ENCODE results near the gene SFTA2.

Gene SFTA2

DNA sequence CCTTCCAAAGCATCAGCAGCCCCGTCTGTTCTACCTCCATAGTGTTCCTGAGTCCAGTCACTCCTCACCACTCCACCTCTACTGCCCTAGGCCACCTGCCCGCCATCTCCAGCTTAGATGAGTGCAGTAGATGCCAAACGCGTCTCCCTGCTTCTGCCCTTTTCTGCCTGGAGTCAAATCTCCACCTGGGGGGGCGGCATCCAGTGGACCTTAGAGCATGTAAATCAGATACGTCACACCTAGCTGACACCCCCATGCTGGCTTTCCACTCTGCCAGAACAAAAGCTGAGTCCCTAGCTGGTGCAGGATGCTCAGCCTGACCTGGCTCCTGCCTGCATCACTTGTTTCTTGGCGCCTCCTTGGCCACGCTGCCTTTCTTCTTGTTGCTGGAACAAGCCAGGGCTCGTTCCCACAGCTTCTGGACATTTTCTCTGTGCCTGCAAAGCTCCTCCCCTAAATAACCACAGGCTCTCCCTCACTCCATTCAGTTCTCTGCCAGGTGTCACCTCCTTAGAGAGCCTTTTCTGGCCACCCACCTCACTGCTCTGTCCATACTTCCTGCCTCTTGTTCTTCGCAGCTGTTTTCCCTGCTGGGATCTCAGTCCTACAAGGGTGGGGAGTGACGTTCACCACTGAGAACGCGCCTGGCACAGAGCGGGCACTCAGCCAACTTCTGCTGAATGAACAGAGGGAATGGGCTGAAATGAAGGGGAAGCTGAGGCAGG is 41.9 kb downstream of the SFTA2 start:
- DNase-seq (ENCODE audit: low read depth) = no peak

DNA sequence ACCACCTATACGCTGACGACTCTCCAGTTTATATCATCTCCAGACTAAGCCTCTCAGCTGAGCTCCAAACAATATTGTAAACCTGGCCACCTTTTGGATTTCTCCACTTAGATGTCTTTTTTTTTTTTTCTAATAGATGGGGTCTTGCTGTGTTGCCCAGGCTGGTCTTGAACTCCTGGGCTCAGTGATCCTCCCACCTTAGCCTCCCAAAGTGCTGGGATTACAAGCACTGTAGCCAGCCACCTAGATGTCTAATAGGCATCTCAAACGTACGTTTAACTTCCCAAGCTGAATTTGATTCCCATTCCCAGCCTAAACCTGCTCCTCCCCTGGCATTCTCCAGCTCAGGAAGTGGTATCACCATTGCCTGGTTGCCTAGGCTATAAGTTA is 42.5 kb downstream of the SFTA2 start:
- no peak for DNase-seq (ENCODE audit: low read depth)

DNA sequence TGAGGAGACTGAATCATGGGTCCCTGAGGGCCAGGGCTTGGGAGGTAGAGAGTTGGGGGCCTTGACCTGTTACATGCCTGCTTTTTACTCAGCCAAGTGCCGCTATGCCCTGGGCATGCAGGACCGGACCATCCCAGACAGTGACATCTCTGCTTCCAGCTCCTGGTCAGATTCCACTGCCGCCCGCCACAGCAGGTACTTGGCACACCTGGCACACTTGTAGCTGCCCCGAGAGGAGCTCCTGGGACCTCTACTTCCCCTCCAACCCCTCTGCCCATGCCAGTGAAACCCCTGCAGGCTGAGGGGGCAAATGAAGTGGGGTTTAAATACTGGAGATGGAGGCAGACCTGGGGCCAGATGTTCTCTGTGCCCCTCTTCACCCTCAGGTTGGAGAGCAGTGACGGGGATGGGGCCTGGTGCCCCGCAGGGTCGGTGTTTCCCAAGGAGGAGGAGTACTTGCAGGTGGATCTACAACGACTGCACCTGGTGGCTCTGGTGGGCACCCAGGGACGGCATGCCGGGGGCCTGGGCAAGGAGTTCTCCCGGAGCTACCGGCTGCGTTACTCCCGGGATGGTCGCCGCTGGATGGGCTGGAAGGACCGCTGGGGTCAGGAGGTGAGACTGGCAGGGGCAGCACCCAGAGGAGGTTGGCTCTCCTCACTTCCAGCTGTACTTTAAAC is 43.0 kb downstream of the SFTA2 start:
- DNase-seq (ENCODE audit: low read depth) = no peak

DNA sequence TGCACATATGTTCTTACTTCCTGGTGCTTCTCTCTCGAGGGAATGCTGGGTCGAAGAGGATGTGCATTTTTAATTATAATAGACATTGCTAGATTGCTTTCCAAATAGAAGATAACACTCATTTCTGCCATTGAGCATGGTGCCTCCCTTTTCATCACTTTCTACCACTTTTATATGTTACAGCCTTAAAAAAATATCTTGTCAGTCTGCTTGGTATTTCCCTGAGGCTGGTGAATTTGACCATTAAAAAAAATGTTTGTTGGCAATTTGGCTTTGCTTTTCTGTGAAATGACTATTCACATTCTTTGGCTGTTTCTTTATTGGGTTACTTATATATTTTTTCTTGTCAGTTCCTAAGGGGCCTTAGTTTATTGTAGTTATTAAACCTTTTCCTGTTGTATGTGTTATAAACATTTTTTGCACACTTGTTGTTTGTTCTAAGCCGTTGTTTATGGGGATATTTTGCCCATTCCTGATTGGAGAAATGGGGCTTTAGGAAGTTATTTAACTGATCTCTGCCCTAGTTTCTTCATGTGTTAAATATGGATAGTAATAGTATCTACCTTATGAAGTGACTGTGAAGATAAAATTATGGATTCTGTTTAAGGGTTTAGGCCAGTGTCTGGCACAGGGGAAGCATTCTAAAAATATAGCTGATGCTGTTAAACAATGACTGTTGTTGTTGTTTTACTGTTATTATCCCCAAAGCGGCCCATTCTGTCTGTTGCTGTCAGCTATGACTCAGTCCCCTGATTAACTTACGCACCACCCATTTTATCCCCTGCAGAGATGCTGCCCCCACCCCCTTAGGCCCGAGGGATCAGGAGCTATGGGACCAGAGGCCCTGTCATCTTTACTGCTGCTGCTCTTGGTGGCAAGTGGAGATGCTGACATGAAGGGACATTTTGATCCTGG is 43.8 kb downstream of the SFTA2 start:
- DNase-seq (ENCODE audit: low read depth) = no peak

DNA sequence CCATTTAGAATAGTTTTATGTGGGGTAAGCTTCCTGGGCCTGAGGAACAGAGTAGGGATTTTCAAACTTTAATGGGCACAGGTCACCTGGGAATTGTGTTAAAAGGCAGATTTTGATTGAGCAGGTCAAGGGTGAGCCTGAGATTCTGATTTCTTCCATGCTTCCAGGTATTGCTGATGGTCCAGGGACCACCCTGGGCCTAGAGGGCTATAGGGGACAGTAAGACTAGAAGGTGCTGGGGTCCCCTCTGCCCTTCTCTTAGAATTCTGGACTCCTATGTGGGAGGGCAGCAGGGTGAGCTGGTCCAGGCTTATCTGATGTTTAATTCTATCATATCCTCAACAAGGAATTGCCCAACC is 45.1 kb downstream of the SFTA2 start:
- DNase-seq (ENCODE audit: low read depth) = no peak

DNA sequence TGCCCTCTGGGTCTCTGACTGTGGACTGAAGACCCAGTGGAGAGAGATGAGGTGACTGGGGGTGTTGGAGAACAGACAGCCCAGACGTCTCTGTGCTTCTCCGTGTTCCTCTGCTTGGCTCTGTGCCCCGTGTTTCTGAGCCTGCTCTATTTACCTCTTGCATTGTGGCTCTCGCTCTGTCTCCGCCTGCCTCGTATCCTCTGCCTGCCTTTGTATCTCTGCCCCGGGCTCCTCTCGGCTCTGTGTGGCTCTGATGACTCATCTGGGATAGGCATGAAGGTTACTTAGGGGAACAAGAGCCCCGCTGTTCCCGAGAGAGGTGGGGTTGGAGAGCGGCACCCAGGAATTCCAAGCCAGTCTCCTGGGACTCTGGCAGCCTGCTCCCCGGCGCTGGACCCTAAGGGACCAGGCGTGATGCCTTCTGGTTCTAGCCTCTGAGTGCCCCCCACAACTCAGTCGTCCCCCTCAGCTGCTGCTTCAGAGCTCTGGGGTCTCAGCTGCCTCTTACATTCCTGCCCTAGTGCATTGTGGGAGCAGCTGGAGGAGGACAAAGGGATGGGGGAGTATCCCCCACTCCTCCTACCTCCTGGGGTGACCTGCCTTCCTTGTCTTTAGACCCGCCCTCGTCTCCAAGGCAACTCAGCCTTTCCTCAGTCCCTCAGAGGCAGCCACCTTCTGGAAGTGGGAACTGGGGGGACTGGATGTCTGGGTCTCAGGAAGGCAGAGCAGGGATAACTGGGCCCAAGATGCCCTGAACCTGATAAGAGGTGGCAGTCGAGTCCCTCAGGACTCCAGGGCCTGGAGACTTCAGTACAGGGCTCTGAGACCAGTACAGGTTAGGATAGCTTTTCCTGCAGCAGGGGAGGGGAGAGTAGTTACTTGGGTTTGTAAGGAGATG is 45.7 kb downstream of the SFTA2 start:
- no peak for DNase-seq (ENCODE audit: low read depth)

DNA sequence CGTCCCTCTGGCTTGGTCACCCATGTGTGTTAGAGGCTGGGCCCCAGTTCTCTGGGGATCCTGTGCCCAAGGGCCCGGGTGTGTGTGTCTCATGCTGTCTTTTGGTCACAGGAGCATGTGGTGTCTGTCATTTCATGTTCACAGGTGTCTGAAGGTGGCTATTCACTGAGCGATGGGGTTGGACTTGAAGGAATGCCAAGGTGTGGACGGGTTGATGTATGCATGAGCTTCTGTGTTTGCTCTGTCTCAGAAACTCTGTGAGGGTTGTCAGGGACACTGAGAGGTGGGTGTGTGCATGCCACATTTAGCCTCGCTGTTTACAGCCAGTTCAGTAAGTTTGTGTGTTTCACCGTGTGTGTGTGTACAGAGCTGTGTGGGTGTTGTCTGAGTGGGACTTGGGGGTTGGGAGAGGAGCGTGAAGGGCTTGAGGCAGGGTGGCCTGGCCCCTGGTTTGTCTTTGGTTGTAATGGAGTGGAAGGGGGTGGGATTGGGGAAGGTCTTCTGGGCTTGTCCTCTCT is 46.4 kb downstream of the SFTA2 start:
- no peak for DNase-seq (ENCODE audit: low read depth)

DNA sequence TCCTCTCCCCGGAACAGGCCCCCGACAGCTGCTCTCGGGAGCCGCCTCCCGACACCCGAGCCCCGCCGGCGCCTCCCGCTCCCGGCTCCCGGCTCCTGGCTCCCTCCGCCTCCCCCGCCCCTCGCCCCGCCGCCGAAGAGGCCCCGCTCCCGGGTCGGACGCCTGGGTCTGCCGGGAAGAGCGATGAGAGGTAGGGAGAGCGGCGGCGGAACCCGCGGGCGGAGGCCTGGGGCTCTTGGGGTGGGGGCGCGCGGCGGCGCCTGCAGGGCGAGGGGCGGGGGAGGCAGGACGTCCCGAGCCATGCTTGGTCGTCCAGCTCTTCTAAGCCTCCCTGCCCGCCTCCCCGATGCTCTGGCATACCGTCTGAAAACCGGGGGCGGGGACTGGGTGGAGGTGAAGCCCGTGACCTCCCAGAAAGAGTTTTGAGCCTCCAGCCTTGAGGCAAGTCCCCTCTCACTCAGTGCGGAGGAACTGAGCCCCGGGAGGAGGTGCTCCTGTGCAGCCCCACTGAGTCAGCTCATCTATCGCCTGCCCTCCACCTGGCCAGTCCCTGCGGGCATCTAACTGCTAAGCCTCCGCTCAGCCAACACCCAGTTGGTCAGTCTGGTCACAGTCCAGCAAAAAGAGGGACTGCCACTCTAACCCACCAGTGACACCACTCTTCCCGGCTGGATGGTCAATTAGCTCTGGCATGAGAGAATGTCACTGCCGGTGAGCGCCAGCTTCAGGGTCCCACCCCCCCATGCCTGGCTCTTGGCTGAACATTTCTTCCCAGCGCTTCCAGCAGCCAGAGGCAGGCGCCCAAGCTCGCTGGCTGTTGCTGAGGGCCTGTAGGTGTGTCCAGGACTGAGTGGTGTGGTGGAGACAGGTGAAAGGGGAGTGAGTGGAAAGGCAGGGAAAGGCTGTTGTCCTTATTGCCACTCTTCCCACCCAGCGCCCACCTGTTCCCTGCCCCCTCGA is 47.2 kb downstream of the SFTA2 start:
- DNase-seq (ENCODE audit: low read depth) = no peak

DNA sequence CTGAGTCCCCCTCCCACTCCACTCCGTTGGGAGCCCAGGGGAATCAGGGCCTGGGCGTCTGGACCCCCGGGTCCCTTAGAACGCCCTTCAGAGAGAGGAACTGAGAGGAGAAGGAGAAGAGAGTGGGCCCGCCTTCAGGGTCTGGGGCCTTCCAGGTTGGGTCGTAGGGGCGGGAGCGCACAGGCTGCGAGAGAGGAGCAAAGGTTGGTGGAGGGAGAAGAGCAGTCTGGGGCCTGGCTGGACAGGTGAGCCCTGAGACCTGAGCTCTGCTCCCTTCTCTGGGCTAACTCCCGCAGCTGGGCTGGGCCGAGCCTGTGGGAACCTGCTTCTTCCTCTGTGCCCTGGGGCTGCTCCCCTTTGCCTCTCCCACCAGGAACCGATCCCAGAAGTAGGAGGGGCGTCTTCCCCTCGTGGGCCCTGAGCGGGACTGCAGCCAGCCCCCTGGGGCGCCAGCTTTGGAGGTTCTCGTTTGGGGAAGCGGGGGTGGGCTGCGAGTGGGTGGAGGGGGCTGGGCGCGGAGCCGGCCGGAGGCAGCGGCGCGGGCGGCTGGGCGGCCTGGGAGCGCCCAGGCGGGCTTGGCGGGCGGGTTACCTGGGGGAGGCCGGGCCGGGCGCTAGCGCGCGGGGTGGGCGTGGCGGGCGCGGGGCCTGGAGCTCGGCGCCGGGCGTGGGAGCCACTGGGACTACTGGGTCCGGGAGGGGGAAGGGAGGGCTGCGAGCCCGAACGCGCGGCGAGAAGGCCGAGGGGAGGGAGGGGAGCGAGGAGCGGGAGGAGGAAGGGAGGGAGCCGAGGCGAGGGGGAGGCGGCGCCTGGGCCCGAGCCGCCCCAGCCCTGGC is 48.1 kb downstream of the SFTA2 start, which contains the start of gene DDR1:
TSS of gene DDR1 (plus strand) at position 835 of the 836 bp plus-strand sequence. CDS start 4,211 bp downstream, outside the sequence.
- DNase-seq (ENCODE audit: low read depth) = no peak

DNA sequence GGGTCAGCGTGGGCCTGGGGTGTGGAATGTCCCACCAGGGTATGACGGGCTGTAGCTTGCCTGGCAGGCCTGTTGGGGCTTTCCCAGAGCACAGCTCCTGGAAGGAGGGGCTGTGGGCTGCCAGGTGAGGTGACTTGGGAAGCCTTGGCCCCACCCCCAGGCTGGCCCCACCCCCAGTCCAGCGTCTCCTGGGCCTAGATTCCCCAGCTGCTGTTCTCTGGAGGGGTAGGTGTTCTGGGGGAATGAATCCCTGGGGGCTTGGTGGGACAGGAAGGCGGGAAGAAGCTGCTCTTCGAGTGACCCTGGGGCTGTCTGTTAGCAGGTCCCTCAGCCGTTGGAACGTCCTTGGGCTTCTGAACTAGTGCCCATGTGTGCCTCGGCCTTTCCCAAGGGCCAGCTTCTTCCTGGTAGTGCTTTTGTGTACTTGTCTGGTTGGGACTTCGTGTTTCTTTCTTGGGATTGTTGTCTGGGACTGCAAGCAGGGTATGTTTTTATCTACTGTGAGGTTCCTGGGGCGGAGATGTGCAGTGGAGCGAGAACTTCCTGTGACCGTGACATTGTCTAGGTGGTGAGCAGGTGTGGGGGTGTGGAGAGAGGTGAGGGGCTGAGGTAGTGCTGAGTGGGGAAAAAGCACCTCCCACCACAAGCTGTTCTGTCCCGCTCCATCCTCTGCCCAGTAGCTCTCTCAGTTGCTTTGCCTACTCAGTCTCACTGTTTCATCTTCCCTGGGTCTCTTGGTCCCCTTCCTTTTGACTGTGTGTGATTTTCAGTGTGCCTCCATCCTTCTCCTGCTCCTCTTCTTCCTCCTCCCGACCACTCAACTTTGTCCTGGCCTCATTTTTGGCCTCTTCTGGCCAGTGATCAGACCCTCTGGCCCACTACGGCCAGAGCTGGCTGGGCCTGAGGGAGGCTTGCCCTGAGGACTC is 48.9 kb downstream of the SFTA2 start:
- DNase-seq (ENCODE audit: low read depth) = no peak

DNA sequence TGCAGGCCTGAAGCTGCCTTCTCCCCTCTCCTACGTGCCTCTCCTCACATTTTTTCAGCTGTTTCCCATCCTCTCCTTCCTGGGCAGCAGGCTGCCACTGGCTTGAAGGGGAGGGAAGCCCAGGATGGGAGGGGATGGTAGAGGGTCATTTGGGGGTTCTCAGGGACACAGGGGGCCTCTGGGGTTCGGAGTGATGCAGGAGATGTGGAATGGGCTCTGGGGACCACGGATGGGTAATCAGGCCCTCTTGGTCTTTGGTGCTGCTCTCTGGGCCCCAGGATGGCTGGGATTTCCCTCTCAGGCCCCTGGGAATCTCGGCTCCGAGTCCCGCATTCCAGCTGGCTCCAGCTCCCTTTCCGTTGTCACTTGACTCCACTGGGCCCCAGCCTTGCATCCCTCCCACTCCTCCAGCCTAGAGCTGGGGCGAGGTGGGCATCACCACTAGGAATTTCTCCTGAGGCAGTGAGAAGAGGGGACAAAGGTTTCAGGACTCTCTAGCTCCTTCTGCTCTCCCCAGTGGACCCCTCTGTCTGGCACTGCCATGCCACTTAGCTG is 49.7 kb downstream of the SFTA2 start:
- DNase-seq (ENCODE audit: low read depth) = no peak

DNA sequence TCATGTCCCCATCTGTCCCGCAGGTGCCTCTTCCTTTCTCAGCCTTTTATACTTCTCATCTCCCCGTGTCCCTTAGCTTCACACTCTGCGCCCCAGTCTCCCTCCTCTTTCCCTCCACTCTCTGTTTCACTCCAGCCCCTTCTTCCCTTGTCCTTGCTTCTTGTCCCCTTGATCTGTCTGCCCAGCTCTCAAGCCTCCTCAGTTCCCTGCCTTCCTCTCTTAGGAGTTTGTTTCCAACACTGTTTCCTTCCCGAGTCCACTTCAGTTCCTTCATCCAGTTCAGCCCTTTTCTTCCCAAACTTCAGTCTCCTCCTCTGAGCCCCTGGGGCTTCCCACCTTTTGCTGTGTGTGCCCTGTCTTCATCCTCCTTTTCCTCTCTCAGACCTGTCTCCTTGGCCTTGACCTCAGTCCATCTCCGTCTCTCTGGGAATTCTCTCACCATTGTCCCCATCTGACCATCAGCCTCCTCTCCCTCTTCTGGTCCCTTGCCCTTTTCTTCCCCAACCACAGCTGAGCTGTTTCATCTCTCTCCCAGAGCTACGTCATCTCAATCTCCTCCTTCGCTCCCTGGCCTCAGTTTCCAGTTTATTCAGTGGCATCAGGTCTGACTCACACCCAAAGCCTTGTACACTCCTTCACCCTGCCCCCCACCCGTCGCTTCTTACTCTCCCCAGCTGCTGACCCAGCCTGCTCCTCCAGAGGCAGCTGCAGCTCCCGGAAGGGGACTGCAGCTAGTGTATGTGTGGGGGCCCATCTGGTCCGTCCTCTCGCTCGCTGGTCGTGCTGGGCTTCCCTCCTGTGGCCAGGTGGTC is 50.4 kb downstream of the SFTA2 start:
- no peak for DNase-seq (ENCODE audit: low read depth)
